Keratinocyte (primary cell): ENCODE measurements around the gene LONP2. TPM values are rescaled to one million over a fixed set of nuclear protein-coding genes. Genes with fewer than 3 reads are reported as not detected.

ENCODE experiments used
- DNase-seq: peaks from one replicate; pipeline ENCODE4 v3.0.0-alpha.2; 2011; ENCODE audit warnings: low read depth, missing footprints, low spot score
- FAIRE-seq: peaks from 2 replicates; lab custom pipeline; 2011; peaks lifted over from hg19 to GRCh38; lab: Jason Lieb, UNC
- H2AFZ ChIP-seq: 2 replicates; pipeline ENCODE4 v1.6.0; 2012; ENCODE audit warnings: low read length, control low read depth, inconsistent platforms; ENCODE audit not compliant: control insufficient read depth
- H3K27ac ChIP-seq: 2 replicates; pipeline ENCODE4 v1.5.1; 2011; ENCODE audit warnings: low read length; ENCODE audit not compliant: control insufficient read depth, insufficient read depth
- H3K27me3 ChIP-seq: 3 replicates; pipeline ENCODE4 v1.6.0; 2011; ENCODE audit warnings: low read length; ENCODE audit not compliant: control insufficient read depth, insufficient read depth; ENCODE audit errors: extremely low read depth
- H3K36me3 ChIP-seq, 2 experiments: 2 replicates in 1 of 2; 3 replicates in 1 of 2; pipeline ENCODE4 v1.5.1; 2011; ENCODE audit warnings: low read length in 2 of 2, mild to moderate bottlenecking in 1 of 2; ENCODE audit not compliant: control insufficient read depth in 2 of 2, insufficient read depth in 2 of 2; ENCODE audit errors: extremely low read depth in 1 of 2
- H3K4me1 ChIP-seq: 3 replicates; pipeline ENCODE4 v1.5.1; 2011; ENCODE audit warnings: low read length; ENCODE audit not compliant: control insufficient read depth, insufficient read depth; ENCODE audit errors: extremely low read depth
- H3K4me2 ChIP-seq: 3 replicates; pipeline ENCODE4 v1.6.0; 2011; ENCODE audit warnings: low read depth, low read length; ENCODE audit not compliant: control insufficient read depth, insufficient read depth; ENCODE audit errors: extremely low read depth
- H3K4me3 ChIP-seq, 3 experiments: fragments of 200-600 bp in 1 of 3; sonication (generic) in 1 of 3; 2 replicates in 2 of 3; 3 replicates in 1 of 3; pipeline ENCODE4 v1.5.1; 2011 to 2016; ENCODE audit warnings: low read length in 3 of 3, mild to moderate bottlenecking in 3 of 3, control low read depth in 2 of 3, inconsistent platforms in 1 of 3, low read depth in 1 of 3, mixed read lengths in 1 of 3, mixed run types in 1 of 3, moderate library complexity in 1 of 3; ENCODE audit not compliant: control insufficient read depth in 2 of 3, insufficient read depth in 2 of 3; ENCODE audit errors: extremely low read depth in 1 of 3
- H3K79me2 ChIP-seq: 2 replicates; pipeline ENCODE4 v1.6.0; 2012; ENCODE audit warnings: low read length; ENCODE audit not compliant: control insufficient read depth, insufficient read depth
- H3K9ac ChIP-seq: 3 replicates; pipeline ENCODE4 v1.6.0; 2011; ENCODE audit warnings: low read length; ENCODE audit not compliant: control insufficient read depth, insufficient read depth; ENCODE audit errors: extremely low read depth
- H3K9me1 ChIP-seq: 3 replicates; pipeline ENCODE4 v1.6.0; 2011; ENCODE audit warnings: low read length; ENCODE audit not compliant: control insufficient read depth, insufficient read depth; ENCODE audit errors: extremely low read depth
- H3K9me3 ChIP-seq: 2 replicates; pipeline ENCODE4 v1.5.1; 2012; ENCODE audit warnings: low read depth, low read length; ENCODE audit not compliant: control insufficient read depth
- H4K20me1 ChIP-seq: 3 replicates; pipeline ENCODE4 v1.6.0; 2011; ENCODE audit warnings: low read length; ENCODE audit not compliant: control insufficient read depth, insufficient read depth; ENCODE audit errors: extremely low read depth
- EZH2 ChIP-seq: IDR thresholded peaks from one replicate; pipeline ENCODE4 v1.6.1; 2012; ENCODE audit warnings: inconsistent platforms, mild to moderate bottlenecking, low read length, moderate library complexity
- dilution Hi-C: fragments of 300-500 bp; cut with MboI; formaldehyde crosslinking; loops from one replicate; pipeline ENCODE4 v1.7.0; 2020; ENCODE audit warnings: low sequenced_read_pairs; ENCODE audit not compliant: extremely low pct_ligation_motif_present
- polyA plus RNA-seq, 5 experiments: library from polyadenylated mRNA; depleted of rRNA in 3 of 5; stranded (reverse) in 3 of 5; stranded (forward) in 1 of 5; unstranded in 1 of 5; fragments of >200 nt; gene quantifications; 1 replicate in 1 of 5; 2 replicates in 3 of 5; 3 replicates in 1 of 5; pipeline versions ENCODE4 v1.2.1 to v1.2.3, GENCODE V29; 2011 to 2012; ENCODE audit warnings: missing spikeins in 2 of 5, low read depth in 1 of 5, low replicate concordance in 1 of 5
- TF ChIP-seq, protein P1 (sequence below), 3 experiments: IDR thresholded peaks in 1 of 3; conservative IDR thresholded peaks in 1 of 3; optimal IDR thresholded peaks in 1 of 3; 2 replicates in 2 of 3; 3 replicates in 1 of 3; pipeline versions ENCODE3 to v1.5.1; 2011; ENCODE audit warnings: low read length in 3 of 3, mild to moderate bottlenecking in 3 of 3, moderate library complexity in 2 of 3, control low read depth in 1 of 3, inconsistent platforms in 1 of 3; ENCODE audit not compliant: insufficient read depth in 2 of 3; ENCODE audit errors: extremely low read depth in 1 of 3

LONP2 gene
- polyA plus RNA-seq, 1 donor (not counting 4 experiments of a cell fraction or from before 2014, with no cell fraction given): 49.4 TPM

DNA sequence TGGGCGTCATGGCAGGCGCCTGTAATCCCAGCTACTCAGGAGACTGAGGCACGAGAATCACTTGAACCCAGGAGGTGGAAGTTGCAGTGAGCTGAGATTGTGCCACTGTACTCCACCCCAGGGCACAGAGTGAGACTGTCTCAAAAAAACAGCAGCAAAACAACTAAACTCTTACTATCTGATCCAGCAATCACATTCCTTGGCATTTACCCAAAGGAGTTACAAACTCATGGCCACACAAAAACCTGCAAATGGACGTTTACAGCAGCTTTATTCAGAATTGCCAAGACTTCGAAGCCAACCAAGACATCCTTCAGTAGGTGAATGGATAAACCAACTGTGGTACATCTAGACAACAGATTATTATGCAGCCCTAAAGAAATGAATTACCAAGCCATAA lies 137.1 kb downstream of the LONP2 start:
- no peak for FAIRE-seq
- H3K4me1 ChIP-seq: peaks cover 29% of the 10 kb centered on the region

DNA sequence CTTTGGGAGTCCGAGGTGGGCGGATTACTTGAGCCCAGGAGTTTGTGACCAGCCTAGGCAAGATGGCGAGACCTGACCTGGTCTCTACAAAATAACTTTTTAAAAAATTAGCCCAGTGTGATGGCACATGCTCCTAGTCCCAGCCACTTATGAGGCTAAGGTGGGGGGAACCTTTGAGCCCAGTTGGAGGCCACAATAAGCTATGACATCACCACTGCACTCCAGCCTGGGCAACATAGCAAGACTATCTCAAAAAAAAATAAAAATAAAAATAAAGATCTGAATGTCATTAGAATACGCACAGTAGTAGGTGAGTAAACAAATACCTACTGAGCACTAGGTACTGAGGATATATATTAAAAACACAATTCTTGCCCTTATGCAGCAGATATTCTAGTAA lies 138.0 kb downstream of the LONP2 start:
- H3K79me2 ChIP-seq: peaks cover 73% of the 10 kb centered on the region
- DNase-seq (no peak), FAIRE-seq (no peak)
- no peak overlapping the region for H3K9ac ChIP-seq
- no peak overlapping the region for H3K4me2 ChIP-seq
- no peaks in the 10 kb centered on the region for H3K9me3 ChIP-seq
- peaks cover 23% of the 10 kb centered on the region for H3K4me1 ChIP-seq
- H4K20me1 ChIP-seq: peaks cover 14% of the 10 kb centered on the region
- no peaks in the 10 kb centered on the region for H3K36me3 ChIP-seq
- H3K9me1 ChIP-seq: peaks cover 3% of the 10 kb centered on the region
- TF ChIP-seq EZH2: no peak
- TF ChIP-seq, protein P1, sequence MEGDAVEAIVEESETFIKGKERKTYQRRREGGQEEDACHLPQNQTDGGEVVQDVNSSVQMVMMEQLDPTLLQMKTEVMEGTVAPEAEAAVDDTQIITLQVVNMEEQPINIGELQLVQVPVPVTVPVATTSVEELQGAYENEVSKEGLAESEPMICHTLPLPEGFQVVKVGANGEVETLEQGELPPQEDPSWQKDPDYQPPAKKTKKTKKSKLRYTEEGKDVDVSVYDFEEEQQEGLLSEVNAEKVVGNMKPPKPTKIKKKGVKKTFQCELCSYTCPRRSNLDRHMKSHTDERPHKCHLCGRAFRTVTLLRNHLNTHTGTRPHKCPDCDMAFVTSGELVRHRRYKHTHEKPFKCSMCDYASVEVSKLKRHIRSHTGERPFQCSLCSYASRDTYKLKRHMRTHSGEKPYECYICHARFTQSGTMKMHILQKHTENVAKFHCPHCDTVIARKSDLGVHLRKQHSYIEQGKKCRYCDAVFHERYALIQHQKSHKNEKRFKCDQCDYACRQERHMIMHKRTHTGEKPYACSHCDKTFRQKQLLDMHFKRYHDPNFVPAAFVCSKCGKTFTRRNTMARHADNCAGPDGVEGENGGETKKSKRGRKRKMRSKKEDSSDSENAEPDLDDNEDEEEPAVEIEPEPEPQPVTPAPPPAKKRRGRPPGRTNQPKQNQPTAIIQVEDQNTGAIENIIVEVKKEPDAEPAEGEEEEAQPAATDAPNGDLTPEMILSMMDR (optimal IDR thresholded peaks at IDR 0.05 in 1 of 3, IDR thresholded peaks at IDR 0.05 in 1 of 3, conservative IDR thresholded peaks at IDR 0.05 in 1 of 3; ENCODE audit: extremely low read depth in 1 of 3, insufficient read depth in 2 of 3, low read length in 3 of 3): no peak
- no peak overlapping the region for H2AFZ ChIP-seq
- H3K27me3 ChIP-seq: no peaks in the 10 kb centered on the region
- dilution Hi-C loops: no loop called here
- no peak overlapping the region for H3K4me3 ChIP-seq
- no peak overlapping the region for H3K27ac ChIP-seq

More for the DNA sequence above, 137.1 kb downstream of the LONP2 start:
- peaks cover 3% of the 10 kb centered on the region for H3K9me1 ChIP-seq
- H4K20me1 ChIP-seq: peaks cover 14% of the 10 kb centered on the region
- no peaks in the 10 kb centered on the region for H3K9me3 ChIP-seq
- H3K36me3 ChIP-seq: no peaks in the 10 kb centered on the region
- peaks cover 81% of the 10 kb centered on the region for H3K79me2 ChIP-seq
- H2AFZ ChIP-seq: no peak overlapping the region
- H3K9ac ChIP-seq: no peak overlapping the region
- H3K27me3 ChIP-seq: no peaks in the 10 kb centered on the region
- TF ChIP-seq, protein P1 (optimal IDR thresholded peaks at IDR 0.05 in 1 of 3, IDR thresholded peaks at IDR 0.05 in 1 of 3, conservative IDR thresholded peaks at IDR 0.05 in 1 of 3; ENCODE audit: extremely low read depth in 1 of 3, insufficient read depth in 2 of 3, low read length in 3 of 3): no peak
- no peak for TF ChIP-seq EZH2
- dilution Hi-C loops: no loop called here
- H3K27ac ChIP-seq: no peak overlapping the region
- no peak overlapping the region for H3K4me2 ChIP-seq
- DNase-seq: no peak
- H3K4me3 ChIP-seq: no peak overlapping the region
